Measurements from ENCODE around the gene PMF1. TPM values are rescaled to one million over a fixed set of nuclear protein-coding genes. Genes with fewer than 3 reads are reported as not detected.

PMF1 gene
- polyA plus RNA-seq, 2 of the 4 experiments (the other 2 are of a cell fraction) = 59.8 to 63.9 TPM

- no peak for DNase-seq (ENCODE audit: low read depth in 1 of 2, low spot score in 1 of 2)
- 74% methylated on average over 4 of the region's 4 CpGs for WGBS (ENCODE audit: missing lambda C conversion rate)
- POLR2A ChIA-PET = no interaction called here
These were observed 17.0 kb upstream of the PMF1 start for GRCh38 chr1:156195853-156196252.

DNA sequence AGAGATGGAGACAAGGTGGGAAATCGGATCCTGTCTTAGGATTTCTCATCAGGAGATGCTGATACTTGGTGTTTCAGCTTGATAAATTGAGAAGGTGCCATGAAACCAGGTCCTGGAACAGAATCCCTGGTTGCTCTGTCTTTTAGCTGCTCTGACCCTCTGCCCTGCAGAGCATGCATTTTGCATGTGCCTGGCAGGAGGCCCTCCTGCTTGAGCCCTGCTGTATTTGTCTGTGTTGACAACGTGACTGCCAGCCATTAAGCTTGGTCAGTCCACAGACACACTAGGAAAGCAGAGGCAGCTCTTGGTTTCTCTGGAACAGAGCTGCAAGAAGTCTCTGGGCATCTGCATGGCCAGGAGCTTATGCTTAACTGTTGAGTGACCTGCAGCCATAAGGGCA lies 16.4 kb upstream of the PMF1 start:
- TF ChIP-seq NR3C1 (IDR thresholded peaks at IDR 0.05) (no peak), JUN (IDR thresholded peaks at IDR 0.05) (no peak), HDAC2 (IDR thresholded peaks at IDR 0.05) (no peak)
- 79% methylated on average over 2 of the region's 2 CpGs for WGBS (ENCODE audit: missing lambda C conversion rate)
- no peak for ATAC-seq

More at GRCh38 chr1:156195853-156196252, 17.0 kb upstream of the PMF1 start:
- H3K9me3 ChIP-seq = no peaks in the 10 kb centered on the region
- FAIRE-seq = no peak
- no peak for TF ChIP-seq FOSB (CRISPR knock-in tag; IDR thresholded peaks at IDR 0.05)
- H3K4me1 ChIP-seq = 0 out of 3 replicates have a peak, but pooled peaks cover 9% of the 10 kb centered on the region
- no peak for ATAC-seq
- H3K27ac ChIP-seq = no peak overlapping the region
- no peak overlapping the region for H3K4me2 ChIP-seq
- H3K4me3 ChIP-seq = no peak overlapping the region
- CTCF ChIA-PET = interaction anchor here (1.4 to 6.4 kb wide), 6 partner anchors 7 to 105 kb away, joined by 3 to 51 read pairs (median 6); partner anchors contain the start of gene PMF1

GRCh38 chr1:156198831-156199349 lies 13.9 kb upstream of the PMF1 start:
- CTCF ChIA-PET = interaction anchor here (0.6 to 6.4 kb wide), 7 partner anchors 12 to 108 kb away, joined by 3 to 51 read pairs (median 3); partner anchors contain the start of gene PMF1
- WGBS (ENCODE audit: missing lambda C conversion rate) = 78% methylated on average over 5 of the region's 5 CpGs
- FAIRE-seq (no peak), DNase-seq (ENCODE audit: low read depth in 1 of 2, low spot score in 1 of 2) (no peak), ATAC-seq (no peak)
- Histone ChIP-seq H3K9me3 (no peaks in the 10 kb centered on the region), H3K27ac (no peak overlapping the region), H3K4me1 (peaks cover 10% of the 10 kb centered on the region), H3K4me2 (no peak overlapping the region), H3K4me3 (no peak overlapping the region)
- POLR2A ChIA-PET = no interaction called here
- TF ChIP-seq RFX5 (IDR thresholded peaks at IDR 0.05) = no peak
- TF ChIP-seq GATA3 (IDR thresholded peaks at IDR 0.05; ENCODE audit: borderline replicate concordance) = no peak

More for the DNA sequence above, 16.4 kb upstream of the PMF1 start:
- Histone ChIP-seq H3K4me2 (no peak overlapping the region), H3K9me3 (no peaks in the 10 kb centered on the region), H3K27ac (no peak overlapping the region), H3K4me3 (no peak overlapping the region), H3K4me1 (0 out of 3 replicates have a peak, but pooled peaks cover 9% of the 10 kb centered on the region)
- no peak for FAIRE-seq
- DNase-seq (ENCODE audit: low read depth in 1 of 2, low spot score in 1 of 2) = no peak
- CTCF ChIA-PET = interaction anchor here (0.8 to 6.4 kb wide), 6 partner anchors 10 to 113 kb away, joined by 3 to 51 read pairs (median 10); partner anchors contain the start of gene PMF1
- POLR2A ChIA-PET = interaction anchor here (0.8 kb wide), 1 partner anchor 29 kb away, joined by 3 read pairs; no protein-coding TSS in a partner anchor

DNA sequence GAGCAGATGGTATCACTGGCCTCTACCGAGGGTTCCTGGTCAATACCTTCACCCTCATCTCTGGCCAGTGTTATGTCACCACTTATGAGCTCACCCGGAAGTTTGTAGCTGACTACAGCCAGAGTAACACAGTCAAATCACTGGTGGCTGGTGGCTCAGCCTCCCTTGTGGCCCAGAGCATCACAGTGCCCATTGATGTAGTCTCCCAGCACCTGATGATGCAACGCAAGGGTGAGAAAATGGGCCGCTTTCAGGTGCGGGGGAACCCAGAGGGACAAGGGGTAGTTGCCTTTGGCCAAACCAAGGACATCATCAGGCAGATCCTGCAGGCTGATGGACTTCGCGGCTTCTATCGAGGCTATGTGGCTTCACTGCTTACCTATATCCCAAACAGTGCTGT lies 12.8 kb upstream of the PMF1 start:
- CTCF ChIA-PET = interaction anchor here (0.6 to 6.4 kb wide), 5 partner anchors 25 to 238 kb away, joined by 3 to 47 read pairs (median 3); no protein-coding TSS in a partner anchor
- no peak for FAIRE-seq
- POLR2A ChIA-PET = no interaction called here

More for the DNA sequence above, 12.8 kb upstream of the PMF1 start:
- DNase-seq (ENCODE audit: low read depth in 1 of 2, low spot score in 1 of 2) (no peak), ATAC-seq (0 out of 6 replicates have a peak, but pooled peaks of 1 of the 2 experiments have one; percentile 30)
- H3K27ac ChIP-seq = no peak overlapping the region
- WGBS (ENCODE audit: missing lambda C conversion rate) = 92% methylated on average over 8 of the region's 8 CpGs
- no peak overlapping the region for H3K4me2 ChIP-seq
- TF ChIP-seq MAFK (IDR thresholded peaks at IDR 0.05; ENCODE audit: partially characterized antibody) (no peak), RAD21 (conservative IDR thresholded peaks at IDR 0.05 in 1 of 2, IDR thresholded peaks at IDR 0.05 in 1 of 2) (no peak), JUN (IDR thresholded peaks at IDR 0.05) (no peak), MYC (IDR thresholded peaks at IDR 0.05; ENCODE audit: borderline replicate concordance, low read length) (no peak), CBX2 (IDR thresholded peaks at IDR 0.05; ENCODE audit: borderline replicate concordance, low read depth) (no peak), GATA3 (IDR thresholded peaks at IDR 0.05; ENCODE audit: borderline replicate concordance) (no peak), RNF2 (IDR thresholded peaks at IDR 0.05; ENCODE audit: borderline replicate concordance, low read depth) (no peak), REST (IDR thresholded peaks at IDR 0.05) (no peak), ZC3H11A (IDR thresholded peaks at IDR 0.05) (no peak), EHMT2 (IDR thresholded peaks at IDR 0.05; ENCODE audit: low read depth) (no peak), POLR2AphosphoS2 (conservative IDR thresholded peaks at IDR 0.05; ENCODE audit: low read length) (no peak), CTCF (IDR thresholded peaks at IDR 0.05) (no peak), HDAC2 (IDR thresholded peaks at IDR 0.05) (no peak), POLR2A (IDR thresholded peaks at IDR 0.05; ENCODE audit: low read length) (no peak), CHD4 (IDR thresholded peaks at IDR 0.05; ENCODE audit: borderline replicate concordance) (no peak), HEYL (CRISPR knock-in tag; IDR thresholded peaks at IDR 0.05) (no peak)
- TF ChIP-seq, protein P1, sequence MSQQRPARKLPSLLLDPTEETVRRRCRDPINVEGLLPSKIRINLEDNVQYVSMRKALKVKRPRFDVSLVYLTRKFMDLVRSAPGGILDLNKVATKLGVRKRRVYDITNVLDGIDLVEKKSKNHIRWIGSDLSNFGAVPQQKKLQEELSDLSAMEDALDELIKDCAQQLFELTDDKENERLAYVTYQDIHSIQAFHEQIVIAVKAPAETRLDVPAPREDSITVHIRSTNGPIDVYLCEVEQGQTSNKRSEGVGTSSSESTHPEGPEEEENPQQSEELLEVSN (IDR thresholded peaks at IDR 0.05; ENCODE audit: borderline replicate concordance, low read depth) = no peak
- no peaks in the 10 kb centered on the region for H3K9me3 ChIP-seq
- H3K4me1 ChIP-seq = peaks cover 6% of the 10 kb centered on the region
- H3K4me3 ChIP-seq = no peak overlapping the region

All from A549 (cell line).